Mesendoderm (in vitro differentiated cells): ENCODE results near the gene CLEC18A.
"Not testable (repeated sequence)": the region's sequence is repeated elsewhere in the genome, so short reads cannot be mapped to it uniquely, and the experiment has no call there.

Source experiments
- DNase-seq: peaks from one replicate; pipeline ENCODE4 v3.0.0; 2013
- H2AK5ac ChIP-seq: 2 replicates; pipeline ENCODE4 v1.6.1; 2013; ENCODE audit warnings: low read length, inconsistent platforms
- H2BK120ac ChIP-seq: 2 replicates; pipeline ENCODE4 v1.6.1; 2013; ENCODE audit warnings: low read depth, mild to moderate bottlenecking, low read length, moderate library complexity, mixed read lengths
- H2BK15ac ChIP-seq: replicated peaks from 2 replicates; pipeline ENCODE4 v1.6.1; 2013; ENCODE audit warnings: low read depth, mild to moderate bottlenecking, moderate library complexity
- H2BK5ac ChIP-seq: 2 replicates; pipeline ENCODE4 v1.6.1; 2013; ENCODE audit warnings: low read length, inconsistent platforms
- H3K18ac ChIP-seq: 2 replicates; pipeline ENCODE4 v1.6.1; 2013; ENCODE audit warnings: mild to moderate bottlenecking, low read length, mixed read lengths
- H3K23ac ChIP-seq: one replicate; pipeline ENCODE4 v1.6.1; 2013; ENCODE audit warnings: low read length
- H3K27ac ChIP-seq: 2 replicates; pipeline ENCODE4 v1.5.1; 2013; ENCODE audit warnings: low read depth, mild to moderate bottlenecking, inconsistent platforms, low read length, moderate library complexity
- H3K27me3 ChIP-seq: 2 replicates; pipeline ENCODE4 v1.6.1; 2013; ENCODE audit warnings: low read length, control low read depth, mild to moderate bottlenecking, inconsistent platforms; ENCODE audit not compliant: insufficient read depth, poor library complexity
- H3K36me3 ChIP-seq: 2 replicates; pipeline ENCODE4 v1.6.1; 2013; ENCODE audit warnings: low read length, inconsistent platforms; ENCODE audit not compliant: control insufficient read depth, insufficient read depth
- H3K4ac ChIP-seq: one replicate; pipeline ENCODE4 v1.6.1; 2013; ENCODE audit warnings: low read depth, mild to moderate bottlenecking, low read length, moderate library complexity
- H3K4me1 ChIP-seq: 2 replicates; pipeline ENCODE4 v1.6.1; 2013; ENCODE audit warnings: low read depth, low read length, inconsistent platforms; ENCODE audit not compliant: control insufficient read depth
- H3K4me2 ChIP-seq: 2 replicates; pipeline ENCODE4 v1.6.1; 2013; ENCODE audit warnings: low read length
- H3K4me3 ChIP-seq: 2 replicates; pipeline ENCODE4 v1.5.1; 2013; ENCODE audit warnings: mild to moderate bottlenecking, low read length
- H3K56ac ChIP-seq: one replicate; pipeline ENCODE4 v1.6.1; 2013; ENCODE audit warnings: low read length
- H3K79me1 ChIP-seq: 2 replicates; pipeline ENCODE4 v1.6.1; 2013; ENCODE audit warnings: low read length, inconsistent platforms
- H3K79me2 ChIP-seq: 2 replicates; pipeline ENCODE4 v1.6.1; 2013; ENCODE audit warnings: mild to moderate bottlenecking, low read length; ENCODE audit not compliant: control insufficient read depth, insufficient read depth
- H3K9ac ChIP-seq: 2 replicates; pipeline ENCODE4 v1.6.1; 2013; ENCODE audit warnings: low read length, inconsistent platforms
- H4K5ac ChIP-seq: one replicate; pipeline ENCODE4 v1.6.1; 2013; ENCODE audit warnings: low read length
- H4K8ac ChIP-seq: one replicate; pipeline ENCODE4 v1.6.1; 2013; ENCODE audit warnings: low read depth, mild to moderate bottlenecking, control low read depth, low read length, moderate library complexity
- WGBS: extraction: QIAGEN DNeasy Blood & Tissue Kit; methylation state at CpG from one replicate; pipeline ENCODE4 v1.1.7; 2013; ENCODE audit warnings: low lambda C conversion rate, missing lambda C conversion rate; ENCODE audit not compliant: insufficient coverage; ENCODE audit errors: extremely low coverage; 5-methylcytosine and 5-hydroxymethylcytosine counted together

CLEC18A gene

DNA sequence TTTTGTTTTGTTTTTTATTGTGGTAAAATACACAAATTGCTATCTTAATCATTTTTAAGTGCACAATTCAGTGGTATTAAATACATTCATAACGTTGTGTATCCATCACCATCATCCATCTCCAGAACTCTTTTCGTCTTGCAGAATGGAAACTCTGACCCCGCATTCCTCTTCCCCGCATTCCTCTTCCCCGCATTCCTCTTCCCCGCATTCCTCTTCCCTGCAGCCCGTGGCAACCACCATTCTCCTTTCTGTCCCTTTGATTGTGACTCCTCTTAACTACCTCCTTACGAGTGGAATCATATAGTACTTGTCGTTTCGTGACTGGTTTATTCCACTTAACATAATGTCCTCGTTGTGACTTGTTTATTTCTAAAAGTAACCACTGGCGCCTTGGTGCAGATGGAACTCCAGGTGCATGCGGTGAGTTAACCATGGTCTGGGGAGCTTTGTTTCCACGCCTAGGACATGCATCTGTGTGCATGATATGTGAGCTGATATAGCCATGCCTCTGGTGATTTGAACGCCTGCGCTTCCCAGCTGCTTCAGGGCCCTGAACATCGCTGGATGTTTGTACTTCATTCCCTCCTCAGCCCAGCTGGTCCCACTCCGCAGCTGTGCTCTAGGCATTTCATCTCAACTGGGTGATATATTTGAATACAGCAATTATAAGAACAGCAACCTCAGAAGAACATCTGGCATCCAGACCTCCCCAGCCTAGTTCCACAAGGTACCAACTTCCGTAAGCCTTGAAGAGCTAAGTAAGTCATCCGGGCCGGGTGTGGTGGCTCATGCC, 7.7 kb upstream of the CLEC18A start:
- no CpG with 5 or more reads among the region's 21 CpGs for WGBS
- not testable (repeated sequence) for H4K8ac ChIP-seq, H2BK5ac ChIP-seq, H3K27me3 ChIP-seq, H3K4me2 ChIP-seq, H2AK5ac ChIP-seq, H3K79me1 ChIP-seq, H3K27ac ChIP-seq, H3K79me2 ChIP-seq, H2BK120ac ChIP-seq, H3K56ac ChIP-seq, H3K4ac ChIP-seq, H3K18ac ChIP-seq, H3K36me3 ChIP-seq, H3K9ac ChIP-seq, H3K4me3 ChIP-seq, H2BK15ac ChIP-seq, H4K5ac ChIP-seq, H3K23ac ChIP-seq, H3K4me1 ChIP-seq
- DNase-seq = peak; percentile 90

DNA sequence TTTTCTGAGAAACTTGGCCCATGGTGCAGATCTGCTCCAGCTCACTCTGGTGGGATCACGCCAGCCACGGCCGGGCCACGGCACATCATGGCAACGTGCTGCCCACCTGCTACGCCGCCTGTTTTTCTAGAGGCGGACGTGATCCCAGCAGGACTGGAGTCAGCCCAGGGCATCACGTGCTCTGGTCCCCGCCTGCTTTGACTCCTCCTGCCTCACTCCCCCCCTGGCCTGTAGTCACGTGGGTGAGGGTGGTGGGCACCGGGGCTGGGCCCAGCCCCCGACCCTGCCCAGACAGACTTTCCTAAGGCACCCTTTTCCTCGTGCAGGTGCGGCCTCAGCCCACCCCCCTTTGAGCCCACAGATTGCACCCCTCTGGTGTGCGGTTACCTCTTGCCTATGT, 723 bp upstream of the CLEC18A start:
- no CpG with 5 or more reads among the region's 17 CpGs for WGBS
- not testable (repeated sequence) for H4K5ac ChIP-seq, H3K27ac ChIP-seq

DNA sequence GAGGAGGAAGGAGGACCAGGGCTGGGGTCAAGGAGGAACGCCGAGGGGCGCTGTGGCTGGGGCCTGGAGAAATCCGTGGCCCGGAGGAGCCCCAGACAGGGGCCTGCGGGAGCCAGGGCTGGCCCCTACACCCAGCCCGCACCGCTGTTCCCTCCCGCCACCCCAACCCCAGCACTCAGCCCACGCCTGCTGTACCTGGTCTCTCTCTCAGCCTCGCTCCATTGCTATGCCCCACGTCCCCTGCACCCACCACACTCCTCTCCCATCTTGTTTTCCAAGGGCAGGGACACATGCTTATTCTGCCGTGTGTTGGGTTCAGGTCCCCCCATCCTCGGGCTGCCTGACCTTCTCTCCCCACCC, 518 bp downstream of the CLEC18A start:
- H4K5ac ChIP-seq, H3K18ac ChIP-seq, H3K27ac ChIP-seq, H4K8ac ChIP-seq, DNase-seq, H3K79me2 ChIP-seq, H3K4me1 ChIP-seq, H2BK120ac ChIP-seq, H3K4me2 ChIP-seq, H3K79me1 ChIP-seq, H3K4ac ChIP-seq, H2BK15ac ChIP-seq, H2AK5ac ChIP-seq, H3K4me3 ChIP-seq, H3K23ac ChIP-seq, H3K27me3 ChIP-seq, H3K56ac ChIP-seq, H3K36me3 ChIP-seq, H3K9ac ChIP-seq, H2BK5ac ChIP-seq: not testable (repeated sequence)
- whole genome bisulfite sequencing = no CpG with 5 or more reads among the region's 14 CpGs

More for the DNA sequence above, 723 bp upstream of the CLEC18A start:
- H3K4me3 ChIP-seq, DNase-seq, H3K36me3 ChIP-seq, H3K79me1 ChIP-seq, H2BK120ac ChIP-seq, H2BK15ac ChIP-seq, H3K27me3 ChIP-seq, H3K4me1 ChIP-seq, H3K9ac ChIP-seq, H2AK5ac ChIP-seq, H2BK5ac ChIP-seq, H3K79me2 ChIP-seq, H3K18ac ChIP-seq, H3K23ac ChIP-seq, H3K4ac ChIP-seq, H3K4me2 ChIP-seq, H4K8ac ChIP-seq, H3K56ac ChIP-seq: not testable (repeated sequence)

DNA sequence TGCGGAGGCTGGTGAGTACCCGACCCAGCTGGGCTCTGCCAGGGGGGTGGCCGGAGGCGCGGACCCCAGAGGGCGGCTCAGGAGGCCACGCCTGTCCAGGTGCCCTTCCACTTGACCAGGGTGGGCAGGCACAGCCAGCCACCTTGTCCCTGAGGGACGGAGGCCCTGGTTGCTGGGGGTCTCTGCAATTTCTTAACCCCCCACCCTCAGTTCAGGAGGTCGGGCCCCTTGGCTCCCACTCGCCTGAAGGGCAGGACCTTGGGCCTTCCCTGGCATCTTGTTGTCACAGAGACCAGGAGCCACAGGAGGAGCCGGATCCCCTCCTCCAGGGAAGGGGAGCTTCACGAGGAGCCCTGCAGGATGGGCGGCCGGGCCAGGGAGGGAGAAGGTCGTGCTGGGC, 982 bp downstream of the CLEC18A start:
- not testable (repeated sequence) for H3K9ac ChIP-seq, H3K4me1 ChIP-seq, H2AK5ac ChIP-seq, H3K36me3 ChIP-seq, H3K23ac ChIP-seq, H4K8ac ChIP-seq, H3K79me2 ChIP-seq, H4K5ac ChIP-seq, DNase-seq, H3K27ac ChIP-seq, H3K4ac ChIP-seq, H2BK15ac ChIP-seq, H3K56ac ChIP-seq, H3K79me1 ChIP-seq, H3K4me2 ChIP-seq, H3K18ac ChIP-seq, H3K4me3 ChIP-seq, H3K27me3 ChIP-seq, H2BK120ac ChIP-seq, H2BK5ac ChIP-seq
- WGBS = no CpG with 5 or more reads among the region's 15 CpGs

DNA sequence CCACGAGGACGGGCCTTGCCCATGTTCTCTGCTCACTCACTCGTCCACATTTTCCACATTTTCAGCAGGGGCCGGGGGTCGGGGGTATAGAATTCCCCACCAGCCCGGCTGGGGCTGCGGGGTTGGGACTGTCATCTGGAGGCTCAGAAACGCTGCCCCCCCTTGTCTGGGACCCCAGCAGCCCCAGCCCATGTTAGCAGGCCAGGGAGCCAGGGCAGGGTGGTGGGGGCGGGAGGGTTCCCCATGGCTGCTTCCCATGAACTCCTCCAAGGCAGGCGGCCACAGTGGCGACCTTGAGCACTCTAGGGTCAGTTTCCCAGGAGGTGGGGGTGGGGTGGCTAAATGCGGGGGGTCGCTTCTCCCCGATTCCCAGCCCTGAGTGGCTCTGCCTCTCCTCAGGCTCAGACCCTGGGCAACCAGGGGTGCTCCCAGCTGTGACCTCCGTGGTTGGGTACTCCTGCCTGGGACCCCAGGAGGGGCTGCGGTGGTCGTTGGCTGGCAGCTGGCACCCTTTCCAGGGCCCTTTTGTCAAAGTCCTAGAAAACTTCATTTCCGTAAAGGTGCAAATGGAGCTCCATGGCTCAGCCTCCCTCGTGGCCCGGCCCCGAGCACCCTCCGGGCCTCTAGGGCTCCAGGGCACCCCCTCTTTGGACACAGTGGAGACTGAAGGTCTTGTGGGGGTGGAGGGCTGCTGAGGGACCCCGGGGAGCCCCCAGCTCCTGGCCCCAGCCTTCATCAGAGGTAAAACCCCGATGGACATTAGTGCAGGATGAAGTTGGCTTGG, 1.6 kb downstream of the CLEC18A start:
- not testable (repeated sequence) for H3K27ac ChIP-seq, DNase-seq, H2BK120ac ChIP-seq, H3K23ac ChIP-seq, H3K9ac ChIP-seq, H3K4me3 ChIP-seq, H3K79me1 ChIP-seq, H2AK5ac ChIP-seq, H3K4ac ChIP-seq, H4K5ac ChIP-seq, H3K4me1 ChIP-seq, H3K36me3 ChIP-seq, H3K27me3 ChIP-seq, H3K4me2 ChIP-seq, H3K56ac ChIP-seq, H2BK15ac ChIP-seq, H2BK5ac ChIP-seq, H3K18ac ChIP-seq, H4K8ac ChIP-seq, H3K79me2 ChIP-seq
- no CpG with 5 or more reads among the region's 24 CpGs for WGBS
